ENCODE results near the gene CDH13. TPM values are rescaled to one million over a fixed set of nuclear protein-coding genes. Genes with fewer than 3 reads are reported as not detected.

The CDH13 gene
- total RNA-seq, 2 experiments from 2014 or later, result not detected

GRCh38 chr16:83021746-83022145 is 395.0 kb downstream of the CDH13 start:
- Histone ChIP-seq H4K20me1 (ENCODE audit: insufficient read depth, low read length) (no peaks in the 10 kb centered on the region), H3K9me2 (ENCODE audit: insufficient read depth, low read length) (no peaks in the 10 kb centered on the region), H3K36me3 (ENCODE audit: insufficient read depth, low read length) (no peaks in the 10 kb centered on the region), H3K4me2 (ENCODE audit: low read length) (no peak overlapping the region), H3K27ac (ENCODE audit: low read depth, low read length, poor library complexity, severe bottlenecking) (no peak overlapping the region), H3K9me3 (ENCODE audit: low read length) (no peaks in the 10 kb centered on the region), H2AFZ (ENCODE audit: low read length) (no peak overlapping the region), H3K4me1 (ENCODE audit: insufficient read depth, low read length, poor library complexity, severe bottlenecking) (no peaks in the 10 kb centered on the region), H3K4me3 (ENCODE audit: low read depth, low read length, poor library complexity, severe bottlenecking) (no peak overlapping the region), H3K79me2 (ENCODE audit: insufficient read depth, low read depth, low read length) (no peaks in the 10 kb centered on the region)
- CTCF ChIA-PET (ENCODE audit: unreplicated experiment), result no interaction called here
- intact Hi-C loops (cut with micrococcal nuclease; ENCODE audit: unreplicated experiment), result no loop called here
- TF ChIP-seq EZH2phosphoT487 (IDR thresholded peaks at IDR 0.05; ENCODE audit: borderline replicate concordance, low read depth, low read length), result no peak
- no peak for TF ChIP-seq CTCF (conservative IDR thresholded peaks at IDR 0.05; ENCODE audit: low read length)
- POLR2A ChIA-PET, result no interaction called here
- no peak for DNase-seq (ENCODE audit: low spot score)
- BruUV-seq (replicated peaks), result no TSS peak

DNA sequence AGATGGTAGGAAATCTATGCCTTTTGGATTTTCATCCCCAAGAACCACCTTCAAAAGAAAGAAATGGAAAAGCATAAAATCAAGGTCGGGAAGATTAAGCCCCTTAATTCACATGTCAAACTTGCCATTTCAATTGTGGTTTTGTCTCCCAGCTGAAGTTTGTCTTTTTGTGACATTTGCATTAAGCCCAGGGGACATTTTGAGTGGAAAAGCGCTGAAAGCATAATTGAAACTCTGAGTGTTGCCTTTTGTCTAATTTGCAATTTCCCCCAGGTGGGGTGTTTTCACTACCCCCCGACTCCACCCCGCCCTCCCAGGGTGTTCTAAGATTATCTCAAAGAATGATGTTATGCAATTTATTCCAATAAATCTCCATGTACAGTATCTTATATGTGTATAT is 396.2 kb downstream of the CDH13 start:
- H3K4me1 ChIP-seq (ENCODE audit: insufficient read depth, low read length, poor library complexity, severe bottlenecking), result no peaks in the 10 kb centered on the region
- no peak overlapping the region for H3K4me3 ChIP-seq (ENCODE audit: low read depth, low read length, poor library complexity, severe bottlenecking)
- DNase-seq (ENCODE audit: low spot score), result no peak
- ChIA-PET CTCF (ENCODE audit: unreplicated experiment) (no interaction called here), POLR2A (no interaction called here)
- no peaks in the 10 kb centered on the region for H3K79me2 ChIP-seq (ENCODE audit: insufficient read depth, low read depth, low read length)
- no peak overlapping the region for H2AFZ ChIP-seq (ENCODE audit: low read length)
- H3K4me2 ChIP-seq (ENCODE audit: low read length), result no peak overlapping the region
- BruUV-seq (replicated peaks), result no TSS peak
- TF ChIP-seq CTCF (conservative IDR thresholded peaks at IDR 0.05; ENCODE audit: low read length) (no peak), EZH2phosphoT487 (IDR thresholded peaks at IDR 0.05; ENCODE audit: borderline replicate concordance, low read depth, low read length) (no peak)
- H4K20me1 ChIP-seq (ENCODE audit: insufficient read depth, low read length), result no peaks in the 10 kb centered on the region
- H3K9me3 ChIP-seq (ENCODE audit: low read length), result no peaks in the 10 kb centered on the region
- no peak overlapping the region for H3K27ac ChIP-seq (ENCODE audit: low read depth, low read length, poor library complexity, severe bottlenecking)
- no peaks in the 10 kb centered on the region for H3K36me3 ChIP-seq (ENCODE audit: insufficient read depth, low read length)
- H3K9me2 ChIP-seq (ENCODE audit: insufficient read depth, low read length), result no peaks in the 10 kb centered on the region
- intact Hi-C loops (cut with micrococcal nuclease; ENCODE audit: unreplicated experiment), result no loop called here

DNA sequence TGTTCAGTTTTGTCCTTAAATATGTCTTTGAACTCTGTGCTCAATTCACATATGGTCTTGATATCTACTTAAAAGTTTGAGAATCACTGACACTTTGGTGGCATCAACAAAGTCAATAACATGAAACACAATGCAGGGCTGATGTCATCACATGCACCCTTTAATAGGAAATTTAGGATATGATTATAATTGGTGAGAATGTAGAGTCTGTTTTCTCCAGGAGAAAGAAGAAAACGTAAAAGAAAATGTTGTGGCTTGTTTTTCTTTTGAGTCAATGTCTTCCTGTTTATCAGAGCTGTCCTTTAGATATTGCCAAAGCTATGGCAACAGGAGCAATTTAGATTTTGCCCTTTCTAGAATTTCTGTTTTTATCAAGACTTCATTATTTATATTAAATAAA is 396.9 kb downstream of the CDH13 start:
- Histone ChIP-seq H3K4me1 (ENCODE audit: insufficient read depth, low read length, poor library complexity, severe bottlenecking) (no peaks in the 10 kb centered on the region), H3K79me2 (ENCODE audit: insufficient read depth, low read depth, low read length) (no peaks in the 10 kb centered on the region), H2AFZ (ENCODE audit: low read length) (no peak overlapping the region), H3K9me3 (ENCODE audit: low read length) (no peaks in the 10 kb centered on the region), H3K27ac (ENCODE audit: low read depth, low read length, poor library complexity, severe bottlenecking) (no peak overlapping the region), H3K36me3 (ENCODE audit: insufficient read depth, low read length) (no peaks in the 10 kb centered on the region), H3K4me2 (ENCODE audit: low read length) (no peak overlapping the region), H3K4me3 (ENCODE audit: low read depth, low read length, poor library complexity, severe bottlenecking) (no peak overlapping the region), H4K20me1 (ENCODE audit: insufficient read depth, low read length) (no peaks in the 10 kb centered on the region), H3K9me2 (ENCODE audit: insufficient read depth, low read length) (no peaks in the 10 kb centered on the region)
- ChIA-PET POLR2A (no interaction called here), CTCF (ENCODE audit: unreplicated experiment) (no interaction called here)
- intact Hi-C loops (cut with micrococcal nuclease; ENCODE audit: unreplicated experiment), result no loop called here
- no peak for DNase-seq (ENCODE audit: low spot score)
- BruUV-seq (replicated peaks), result no TSS peak
- TF ChIP-seq EZH2phosphoT487 (IDR thresholded peaks at IDR 0.05; ENCODE audit: borderline replicate concordance, low read depth, low read length) (no peak), CTCF (conservative IDR thresholded peaks at IDR 0.05; ENCODE audit: low read length) (no peak)

Measured in OCI-LY7 (cell line).